ENCODE data around the gene CD34.
"Not testable (repeated sequence)": the region's sequence is repeated elsewhere in the genome, so short reads cannot be mapped to it uniquely, and the experiment has no call there.

CD34 gene

DNA sequence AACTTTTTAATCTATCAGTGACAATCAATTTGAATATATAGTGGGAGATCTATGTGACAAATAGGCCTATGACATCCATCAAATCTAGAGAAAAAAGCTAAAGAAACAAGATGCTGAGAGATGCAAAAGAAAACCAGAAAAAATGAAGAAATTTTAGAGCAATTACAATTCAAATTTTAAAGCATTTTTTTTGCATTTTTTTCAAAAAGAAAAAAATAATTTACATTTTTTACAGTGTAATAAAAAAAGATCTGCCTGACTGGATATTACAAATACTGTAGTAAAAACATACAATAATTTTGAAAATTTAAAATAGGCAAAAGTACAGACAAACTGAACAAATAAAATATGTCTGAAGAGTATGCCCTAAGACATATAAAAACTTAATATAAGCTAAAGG is 14.4 kb downstream of the CD34 start:
- no peak for DNase-seq

DNA sequence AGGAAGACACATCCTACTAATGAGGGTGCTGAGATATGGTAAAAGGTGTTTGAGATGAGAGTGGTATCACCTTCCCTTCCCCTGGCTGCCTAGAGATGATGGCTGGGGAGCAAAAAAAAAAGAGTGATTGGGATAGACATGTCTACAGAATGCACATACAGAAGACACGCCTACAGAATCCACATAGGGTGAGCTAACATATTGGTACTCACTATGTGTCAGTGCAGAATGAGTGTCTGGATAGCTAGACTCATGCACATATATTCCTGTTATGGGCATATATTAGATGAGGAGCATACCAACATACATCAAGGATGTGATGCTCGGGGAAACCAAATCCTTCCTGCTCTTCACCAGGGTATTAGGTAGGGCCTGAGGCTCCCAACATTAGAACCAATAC is 16.2 kb downstream of the CD34 start:
- no peak for DNase-seq

DNA sequence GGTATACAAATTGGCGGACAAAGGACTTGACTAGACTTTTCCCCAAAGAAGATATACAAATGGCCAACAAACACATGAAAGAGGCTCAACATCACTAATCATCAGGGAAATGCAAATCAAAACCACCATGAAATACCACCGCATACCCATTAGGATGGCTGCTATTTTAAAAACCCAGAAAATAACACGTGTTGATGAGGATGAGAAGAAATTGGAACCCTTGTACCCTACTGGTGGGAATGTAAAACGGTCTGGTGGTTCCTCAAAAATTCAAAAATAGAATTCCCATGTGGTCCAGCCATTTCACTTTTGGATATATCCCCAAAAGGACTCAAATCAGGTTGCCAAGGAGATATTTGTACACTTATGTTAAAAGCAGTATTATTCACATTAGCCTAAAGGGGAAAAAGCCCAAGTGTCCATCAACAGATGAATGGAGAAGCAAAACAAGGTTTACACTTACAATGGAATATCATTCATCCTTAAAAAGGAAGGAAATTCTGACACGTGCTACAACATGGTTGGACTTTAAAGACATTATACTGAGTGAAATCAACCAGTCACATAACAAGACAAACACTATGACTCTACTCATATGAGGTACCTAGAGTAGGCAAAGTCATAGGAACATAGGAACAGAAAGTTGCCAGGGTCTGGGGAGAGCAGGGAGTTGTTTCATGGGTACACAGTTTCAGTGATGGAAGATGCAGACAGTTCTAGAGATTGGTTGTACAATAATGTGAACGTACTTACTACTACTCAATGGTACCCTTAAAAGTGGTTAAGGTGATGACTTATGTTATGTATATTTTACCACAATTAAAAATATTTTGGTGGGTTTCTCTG is 17.0 kb downstream of the CD34 start:
- DNase-seq, result no peak

DNA sequence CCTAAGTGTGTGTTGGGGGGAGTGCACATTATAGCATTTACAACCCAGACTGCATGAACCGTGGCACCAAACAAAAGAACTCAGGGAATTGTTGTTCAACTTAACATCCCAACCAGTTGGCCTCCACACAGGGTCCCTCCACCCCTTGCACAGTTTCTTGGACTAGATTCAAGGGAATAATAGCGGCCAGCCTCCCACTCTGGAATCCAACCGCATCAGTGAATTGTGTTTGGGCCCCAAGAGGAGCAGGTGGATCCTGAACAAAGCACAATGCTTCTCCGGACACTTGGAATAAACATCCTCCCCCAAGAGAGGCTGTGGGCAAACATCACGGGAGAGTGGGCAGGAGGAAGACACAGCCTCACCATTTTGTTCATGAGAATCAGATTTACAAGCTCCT is 18.2 kb downstream of the CD34 start:
- DNase-seq, result no peak

DNA sequence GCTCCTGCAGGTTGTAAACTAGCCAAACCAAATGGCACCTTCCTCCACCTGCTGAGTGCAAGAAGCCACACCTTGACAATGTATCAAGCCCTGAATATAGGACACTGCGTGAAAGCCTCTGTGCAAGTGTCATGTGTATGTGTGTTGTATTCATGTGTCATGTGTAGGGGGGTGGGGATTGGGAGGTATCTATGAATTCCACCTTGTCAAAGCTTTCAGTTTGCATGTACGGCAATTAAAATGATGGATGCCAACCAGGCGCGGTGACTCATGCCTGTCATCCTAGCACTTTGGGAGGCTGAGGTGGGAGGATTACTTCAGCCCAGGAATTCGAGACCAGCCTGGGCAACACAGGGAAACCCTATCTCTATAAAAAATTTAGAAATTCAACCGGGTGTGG is 19.8 kb downstream of the CD34 start:
- DNase-seq, result no peak

GRCh38 chr1:207890136-207890738 is 20.7 kb downstream of the CD34 start:
- peak; percentile 81 for DNase-seq

DNA sequence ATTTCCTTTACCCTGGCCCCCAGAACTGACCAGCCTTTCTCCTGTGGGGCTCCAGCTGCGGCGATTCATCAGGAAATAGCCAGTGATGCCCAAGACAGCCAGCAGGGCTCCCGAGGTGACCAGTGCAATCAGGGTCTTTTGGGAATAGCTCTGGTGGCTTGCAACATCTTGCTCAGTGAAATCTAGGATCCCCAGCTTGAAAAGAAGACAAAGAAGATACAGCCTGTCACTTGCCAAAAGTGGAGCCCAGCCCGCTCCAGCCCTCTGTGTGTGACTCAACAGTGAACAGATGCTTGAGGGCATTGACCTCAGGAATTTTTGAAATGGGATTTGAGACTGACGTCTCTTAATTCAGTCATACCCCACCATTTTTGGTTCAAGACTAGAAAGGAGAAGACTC is 22.3 kb downstream of the CD34 start:
- DNase-seq, result no peak

DNA sequence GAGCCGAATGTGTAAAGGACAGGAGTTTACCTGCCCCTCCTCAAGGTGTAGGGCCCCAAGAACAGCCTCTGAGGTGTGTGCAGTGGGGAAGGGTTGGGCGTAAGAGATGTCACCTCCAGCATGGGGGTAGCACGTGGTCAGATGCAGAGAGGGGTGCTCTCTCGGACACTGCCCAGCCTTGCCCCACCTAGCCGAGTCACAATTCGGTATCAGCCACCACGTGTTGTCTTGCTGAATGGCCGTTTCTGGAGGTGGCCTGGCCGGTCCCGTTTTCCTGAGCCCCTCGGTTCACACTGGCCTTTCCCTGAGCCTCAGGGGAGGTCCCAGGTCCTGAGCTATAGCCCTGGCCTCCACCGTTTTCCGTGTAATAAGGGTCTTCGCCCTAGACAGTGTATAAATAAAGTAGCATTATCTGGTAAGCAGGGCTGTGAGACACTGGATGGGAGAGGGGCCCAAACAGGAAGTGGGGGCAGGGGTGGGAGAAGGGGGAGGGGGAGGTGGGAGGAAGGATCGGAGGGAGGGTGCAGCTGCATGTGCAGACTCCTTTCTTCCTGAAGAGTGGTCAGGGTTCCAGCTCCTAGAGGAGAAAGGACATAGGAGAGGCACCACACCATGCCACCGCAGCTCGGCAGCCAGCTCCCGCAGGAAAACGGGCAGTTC is 23.3 kb downstream of the CD34 start:
- no peak for DNase-seq

- DNase-seq, result no peak
These were observed 24.7 kb downstream of the CD34 start for GRCh38 chr1:207886227-207886626.

- peak; percentile 90 for DNase-seq
These were observed 25.5 kb downstream of the CD34 start for GRCh38 chr1:207885129-207886032.

- no peak for DNase-seq
These were observed 26.5 kb downstream of the CD34 start for GRCh38 chr1:207884266-207885029.

DNA sequence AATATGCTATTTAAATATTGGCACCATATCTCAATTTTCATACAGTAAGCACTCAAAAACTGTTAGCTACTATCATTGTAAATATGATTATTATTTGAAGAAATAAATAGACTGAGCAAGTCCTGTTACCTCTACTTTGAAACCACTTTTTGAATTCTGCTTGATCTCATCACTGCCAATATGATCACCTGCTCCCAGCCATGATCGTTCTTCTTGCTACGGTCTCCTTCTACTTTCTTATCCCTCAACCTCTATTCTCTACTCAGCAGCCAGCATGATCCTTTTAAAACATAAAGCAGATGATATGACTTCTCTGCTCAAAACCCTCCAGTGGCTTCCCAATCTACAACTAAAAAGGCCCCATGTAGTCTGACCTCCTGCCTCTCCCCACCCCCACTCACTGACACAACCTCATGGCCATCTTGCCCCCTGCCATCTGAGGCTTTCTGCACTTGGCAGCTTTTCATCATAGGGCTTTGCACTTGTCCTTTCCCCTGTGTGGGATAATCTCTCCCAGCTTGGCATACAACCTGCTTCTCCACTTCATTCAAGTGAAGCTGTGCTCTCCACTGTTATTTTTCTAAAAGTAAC is 27.2 kb downstream of the CD34 start:
- DNase-seq, result no peak

GRCh38 chr1:207883104-207883651 is 27.7 kb downstream of the CD34 start:
- no peak for DNase-seq

DNA sequence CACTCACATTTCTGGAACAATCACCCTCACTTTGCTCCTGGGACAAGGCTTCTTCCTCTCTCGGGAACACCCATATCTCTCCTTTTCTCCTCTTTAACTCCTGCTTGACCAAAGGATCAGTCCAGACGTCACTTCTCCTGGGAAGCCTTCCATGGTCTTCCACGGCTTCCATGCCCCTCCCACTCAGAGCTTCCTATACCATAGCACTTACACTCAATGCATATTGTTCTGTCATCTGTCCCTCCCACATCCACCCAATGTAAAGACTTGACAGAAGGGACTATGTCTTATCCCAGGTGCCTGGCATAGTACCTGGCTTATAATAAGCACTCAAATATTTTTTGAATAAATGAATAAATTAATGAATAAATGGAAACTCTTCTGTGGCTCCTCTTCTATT is 28.2 kb downstream of the CD34 start:
- no peak for DNase-seq

GRCh38 chr1:207878939-207879338 is 32.0 kb downstream of the CD34 start:
- no peak for DNase-seq

- not testable (repeated sequence) for DNase-seq
These were observed 33.0 kb downstream of the CD34 start for GRCh38 chr1:207877914-207878313.

DNA sequence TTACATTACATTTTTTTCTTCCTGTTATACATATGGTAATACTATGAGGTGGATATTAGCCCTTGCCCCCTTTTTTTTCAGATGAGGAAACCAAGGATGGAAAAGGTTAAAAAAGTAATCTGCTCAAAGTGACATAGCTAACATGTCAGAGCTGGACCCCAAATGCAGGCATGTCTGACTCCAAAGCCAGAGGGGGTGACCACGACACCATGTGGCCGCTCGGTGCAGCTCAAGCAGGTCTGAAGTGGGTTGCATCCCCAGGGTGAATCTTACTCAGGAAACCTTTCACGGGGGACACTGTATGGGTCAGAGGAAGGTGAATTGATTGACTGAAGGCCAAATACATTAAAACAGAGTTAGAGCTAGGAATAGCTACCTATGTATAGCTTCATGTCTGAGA is 34.8 kb downstream of the CD34 start:
- no peak for DNase-seq

DNA sequence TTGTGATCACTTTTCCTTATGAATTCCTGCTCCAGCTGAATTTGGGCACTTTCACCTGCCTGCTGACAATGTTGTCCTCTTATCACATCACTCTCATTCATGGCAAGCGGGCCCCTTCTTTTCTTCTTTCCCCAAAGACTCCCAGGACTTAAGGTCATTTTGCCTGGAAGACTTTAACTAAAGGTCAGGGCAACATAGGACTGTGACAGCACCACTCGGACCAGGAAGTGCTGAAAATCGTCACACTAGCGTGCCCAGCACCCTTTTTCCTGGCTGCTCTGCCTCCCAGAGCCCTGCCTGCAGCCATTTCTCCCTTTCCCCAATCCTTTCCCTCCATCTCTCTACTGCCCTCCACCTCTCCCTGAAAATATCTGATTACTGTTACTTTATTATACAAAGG is 35.4 kb downstream of the CD34 start:
- no peak for DNase-seq

DNA sequence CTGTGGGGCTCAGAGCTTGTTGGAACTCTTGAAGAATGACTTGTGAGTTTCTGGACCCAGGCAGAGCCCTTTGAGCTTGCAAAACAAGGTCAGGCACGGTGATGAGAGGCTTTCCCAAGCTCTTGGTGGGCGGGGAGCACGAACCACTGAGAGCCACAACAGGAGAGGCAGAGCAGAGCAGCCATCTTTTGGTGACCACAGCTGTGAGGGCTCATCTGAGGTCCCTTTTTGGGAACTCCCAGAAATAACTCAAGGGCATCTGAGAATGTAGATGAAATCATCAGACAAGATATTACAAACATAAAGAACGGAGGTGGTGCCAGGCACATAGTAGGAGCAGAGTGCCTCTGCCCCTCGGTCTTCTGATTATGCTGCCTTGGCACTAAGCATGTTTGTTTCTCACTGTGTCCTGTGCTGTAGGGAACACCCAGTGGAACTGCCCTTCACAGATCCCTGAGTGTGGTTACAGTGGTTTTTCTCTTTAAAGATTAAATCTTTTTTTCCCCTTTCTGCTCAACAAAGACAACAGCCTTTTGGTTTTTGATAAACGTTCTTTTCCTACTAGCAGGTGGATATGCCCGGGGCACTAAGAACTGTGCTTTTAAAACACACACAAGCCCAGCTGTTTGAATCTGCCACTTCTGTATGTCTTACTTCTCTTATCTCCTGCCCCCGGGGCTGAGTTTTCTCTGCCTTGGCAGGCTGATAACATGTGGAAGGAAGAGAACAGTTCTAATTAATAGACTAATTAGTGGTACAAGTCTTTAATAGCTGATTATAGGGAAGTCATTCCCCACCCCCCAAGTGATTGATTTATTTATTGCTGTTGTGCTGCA is 37.7 kb downstream of the CD34 start:
- DNase-seq, result no peak

GRCh38 chr1:207872621-207873020 is 38.3 kb downstream of the CD34 start:
- no peak for DNase-seq
